Hepatocyte (in vitro differentiated cells): ENCODE results near the gene URI1. TPM values are rescaled to one million over a fixed set of nuclear protein-coding genes. Genes with fewer than 3 reads are reported as not detected.
A peak's percentile ranks its signal among the peaks of the same experiment; 100 is the strongest.

ENCODE experiments used
- DNase-seq: peaks from one replicate; pipeline ENCODE4 v3.0.0-alpha.2; 2016; ENCODE audit warnings: low spot score
- H2AFZ ChIP-seq: fragments of 200-600 bp; sonication (generic); 2 replicates; pipeline ENCODE4 v1.6.0; 2016; ENCODE audit warnings: antibody characterized with exemption, mild to moderate bottlenecking
- H3K27ac ChIP-seq: fragments of 200-600 bp; sonication (generic); 2 replicates; pipeline ENCODE4 v1.5.1; 2016; ENCODE audit warnings: mild to moderate bottlenecking
- H3K27me3 ChIP-seq: fragments of 200-600 bp; sonication (generic); 2 replicates; pipeline ENCODE4 v1.6.1; 2016
- H3K36me3 ChIP-seq: fragments of 200-600 bp; sonication (generic); replicated peaks from 2 replicates; pipeline ENCODE4 v1.5.1; 2016; ENCODE audit warnings: low read depth; ENCODE audit not compliant: insufficient read depth
- H3K4me1 ChIP-seq: fragments of 200-600 bp; sonication (generic); 2 replicates; pipeline ENCODE4 v1.5.1; 2016; ENCODE audit warnings: mild to moderate bottlenecking, moderate library complexity; ENCODE audit not compliant: insufficient read depth
- H3K4me2 ChIP-seq: fragments of 200-600 bp; sonication (generic); 2 replicates; pipeline ENCODE4 v1.6.0; 2016
- H3K4me3 ChIP-seq: fragments of 200-600 bp; sonication (generic); 2 replicates; pipeline ENCODE4 v1.5.1; 2016; ENCODE audit warnings: mild to moderate bottlenecking
- H3K79me2 ChIP-seq: fragments of 200-600 bp; sonication (generic); 2 replicates; pipeline ENCODE4 v1.6.0; 2017; ENCODE audit warnings: mild to moderate bottlenecking
- H3K9me2 ChIP-seq: fragments of 200-600 bp; sonication (generic); replicated peaks from 2 replicates; pipeline ENCODE4 v1.6.0; 2017; ENCODE audit warnings: mild to moderate bottlenecking; ENCODE audit not compliant: insufficient read depth
- H3K9me3 ChIP-seq: fragments of 200-600 bp; sonication (generic); 2 replicates; pipeline ENCODE4 v1.5.1; 2016; ENCODE audit warnings: low read depth, mild to moderate bottlenecking
- H4K20me1 ChIP-seq: fragments of 200-600 bp; sonication (generic); 2 replicates; pipeline ENCODE4 v1.6.0; 2016; ENCODE audit warnings: mild to moderate bottlenecking; ENCODE audit not compliant: insufficient read depth, poor library complexity, severe bottlenecking
- CTCF ChIP-seq: fragments of 200-600 bp; sonication (generic); IDR thresholded peaks from 2 replicates; pipeline ENCODE4 v1.5.1; 2016; ENCODE audit warnings: antibody characterized with exemption, mild to moderate bottlenecking; ENCODE audit not compliant: poor library complexity
- EZH2 ChIP-seq: fragments of 200-600 bp; sonication (generic); IDR thresholded peaks from 2 replicates; pipeline ENCODE4 v1.6.1; 2016; ENCODE audit warnings: antibody characterized with exemption, mild to moderate bottlenecking, borderline replicate concordance
- EZH2phosphoT487 ChIP-seq: fragments of 200-600 bp; sonication (generic); IDR thresholded peaks from one replicate; pipeline ENCODE4 v1.6.1; 2018; ENCODE audit warnings: antibody characterized with exemption, mild to moderate bottlenecking, low read depth, moderate library complexity; ENCODE audit not compliant: unreplicated experiment, severe bottlenecking
- WGBS: methylation state at CpG from one replicate; pipeline ENCODE4 v1.1.6; 2016; ENCODE audit warnings: low lambda C conversion rate; ENCODE audit errors: missing lambda C conversion rate; 5-methylcytosine and 5-hydroxymethylcytosine counted together
- polyA plus RNA-seq: library from polyadenylated mRNA; unstranded; fragments of >200 nt; fragmentation: Nextera tagmentation; extraction: Ambion mirVana; gene quantifications from 2 replicates; pipeline ENCODE4 v1.2.1, GENCODE V29; 2016
- total RNA-seq: library from RNA; depleted of rRNA; stranded (reverse); fragments of >200 nt; gene quantifications from 2 replicates; pipeline ENCODE4 v1.2.3, GENCODE V29; 2014

URI1 gene
- total and polyA plus RNA-seq, 2 experiments from 2014 or later, result 50.0 to 66.7 TPM

- H3K27ac ChIP-seq, result peak overlapping the region; percentile 21
Observed at GRCh38 chr19:30029721-30030510, 87.9 kb downstream of the URI1 start.

GRCh38 chr19:30034321-30034720, 92.3 kb downstream of the URI1 start:
- H3K4me1 ChIP-seq, result no peaks in the 10 kb centered on the region
- H4K20me1 ChIP-seq, result no peaks in the 10 kb centered on the region
- no peak overlapping the region for H3K4me2 ChIP-seq
- no peaks in the 10 kb centered on the region for H3K27me3 ChIP-seq
- H3K79me2 ChIP-seq, result no peaks in the 10 kb centered on the region
- H3K9me3 ChIP-seq, result no peaks in the 10 kb centered on the region
- H2AFZ ChIP-seq, result no peak overlapping the region
- DNase-seq, result no peak
- no peak for TF ChIP-seq EZH2phosphoT487
- no peak for TF ChIP-seq CTCF
- TF ChIP-seq EZH2, result no peak
- H3K9me2 ChIP-seq, result no peaks in the 10 kb centered on the region
- no peaks in the 10 kb centered on the region for H3K36me3 ChIP-seq
- no peak overlapping the region for H3K27ac ChIP-seq
- no peak overlapping the region for H3K4me3 ChIP-seq
- 95% methylated on average over 1 of the region's 1 CpG for WGBS

More at GRCh38 chr19:30029721-30030510, 87.9 kb downstream of the URI1 start:
- TF ChIP-seq EZH2phosphoT487 (no peak), EZH2 (no peak), CTCF (no peak)
- Histone ChIP-seq H3K9me3 (no peaks in the 10 kb centered on the region), H4K20me1 (no peaks in the 10 kb centered on the region), H3K36me3 (no peaks in the 10 kb centered on the region), H3K4me3 (no peak overlapping the region), H3K27me3 (no peaks in the 10 kb centered on the region), H3K4me2 (no peak overlapping the region), H2AFZ (no peak overlapping the region), H3K79me2 (no peaks in the 10 kb centered on the region), H3K4me1 (no peaks in the 10 kb centered on the region), H3K9me2 (no peaks in the 10 kb centered on the region)
- 69% methylated on average over 4 of the region's 4 CpGs for WGBS
- DNase-seq, result no peak

GRCh38 chr19:30036154-30037129, 94.4 kb downstream of the URI1 start:
- Histone ChIP-seq H3K36me3 (no peaks in the 10 kb centered on the region), H3K9me2 (no peaks in the 10 kb centered on the region), H3K4me1 (no peaks in the 10 kb centered on the region), H3K27ac (peak overlapping the region; percentile 13), H2AFZ (no peak overlapping the region), H3K4me2 (no peak overlapping the region), H3K4me3 (no peak overlapping the region), H3K79me2 (no peaks in the 10 kb centered on the region), H3K27me3 (no peaks in the 10 kb centered on the region), H4K20me1 (no peaks in the 10 kb centered on the region), H3K9me3 (no peaks in the 10 kb centered on the region)
- no peak for DNase-seq
- TF ChIP-seq CTCF (no peak), EZH2phosphoT487 (no peak), EZH2 (no peak)
- WGBS, result 50% methylated on average over 8 of the region's 8 CpGs
